HG03558 (cell line): Measurements from ENCODE around the gene CYP24A1.

Experiments used
- ATAC-seq: cut with Tn5 transposase; IDR thresholded peaks from one replicate; pipeline ENCODE4 v1.9.1; 2021; ENCODE audit warnings: moderate number of reproducible peaks; ENCODE audit not compliant: unreplicated experiment; ENCODE audit errors: extremely low read depth

CYP24A1 gene

GRCh38 chr20:54173653-54174456 lies at the start of gene CYP24A1:
CYP24A1 (minus strand) TSS chr20:54173986; CDS start chr20:54173579, 407 bp downstream.
- no peak for ATAC-seq

GRCh38 chr20:54223285-54223684 lies 49.5 kb upstream of the CYP24A1 start:
- ATAC-seq: no peak

- ATAC-seq: no peak
These were observed 48.5 kb upstream of the CYP24A1 start for GRCh38 chr20:54221996-54222890.

- no peak for ATAC-seq
These were observed 47.6 kb upstream of the CYP24A1 start for GRCh38 chr20:54221353-54221752.

GRCh38 chr20:54220722-54221121 lies 46.9 kb upstream of the CYP24A1 start:
- ATAC-seq: no peak

- ATAC-seq: no peak
These were observed 46.1 kb upstream of the CYP24A1 start for GRCh38 chr20:54219751-54220426.

GRCh38 chr20:54218470-54218869 lies 44.7 kb upstream of the CYP24A1 start:
- ATAC-seq: no peak

GRCh38 chr20:54217762-54218161 lies 44.0 kb upstream of the CYP24A1 start:
- no peak for ATAC-seq

- ATAC-seq: no peak
These were observed 41.5 kb upstream of the CYP24A1 start for GRCh38 chr20:54215157-54215789.

GRCh38 chr20:54214566-54214965 lies 40.8 kb upstream of the CYP24A1 start:
- no peak for ATAC-seq

- no peak for ATAC-seq
These were observed 39.1 kb upstream of the CYP24A1 start for GRCh38 chr20:54212871-54213270.

GRCh38 chr20:54212226-54212625 lies 38.4 kb upstream of the CYP24A1 start:
- ATAC-seq: no peak

GRCh38 chr20:54209216-54209813 lies 35.5 kb upstream of the CYP24A1 start:
- no peak for ATAC-seq

GRCh38 chr20:54208548-54209176 lies 34.9 kb upstream of the CYP24A1 start:
- ATAC-seq: no peak

- ATAC-seq: peak; percentile 79
These were observed 34.2 kb upstream of the CYP24A1 start, which contains the start of gene PFDN4 for GRCh38 chr20:54207743-54208547. PFDN4 (plus strand) TSS chr20:54208087; CDS start chr20:54208101, 14 bp downstream.

- no peak for ATAC-seq
These were observed 33.4 kb upstream of the CYP24A1 start for GRCh38 chr20:54207053-54207742.

GRCh38 chr20:54205450-54205849 lies 31.7 kb upstream of the CYP24A1 start:
- no peak for ATAC-seq

- ATAC-seq: no peak
These were observed 30.7 kb upstream of the CYP24A1 start for GRCh38 chr20:54204481-54204880.
